Epithelial cell of proximal tubule (primary cell): ENCODE measurements around the gene LARGE1. TPM values are rescaled to one million over a fixed set of nuclear protein-coding genes. Genes with fewer than 3 reads are reported as not detected.
A peak's percentile ranks its signal among the peaks of the same experiment; 100 is the strongest.

Experiments
- DNase-seq: peaks from one replicate; pipeline ENCODE4 v3.0.0-alpha.2; 2011; ENCODE audit warnings: low read depth
- H3K4me3 ChIP-seq: 2 replicates; pipeline ENCODE4 v1.5.1; 2011; ENCODE audit warnings: low read depth, mild to moderate bottlenecking, low read length
- total RNA-seq: library from RNA; depleted of rRNA; stranded (reverse); fragments of >200 nt; gene quantifications from 2 replicates; pipeline ENCODE4 v1.2.3, GENCODE V29; 2015
- TF ChIP-seq, protein P1 (sequence below): conservative IDR thresholded peaks from 2 replicates; pipeline ENCODE4 v1.5.1; 2012; ENCODE audit warnings: low read depth, mild to moderate bottlenecking, low read length

LARGE1 gene
- total RNA-seq, 1 donor from 2014 or later: 18.3 TPM

- no peak overlapping the region for H3K4me3 ChIP-seq
- no peak for DNase-seq
- TF ChIP-seq, protein P1, sequence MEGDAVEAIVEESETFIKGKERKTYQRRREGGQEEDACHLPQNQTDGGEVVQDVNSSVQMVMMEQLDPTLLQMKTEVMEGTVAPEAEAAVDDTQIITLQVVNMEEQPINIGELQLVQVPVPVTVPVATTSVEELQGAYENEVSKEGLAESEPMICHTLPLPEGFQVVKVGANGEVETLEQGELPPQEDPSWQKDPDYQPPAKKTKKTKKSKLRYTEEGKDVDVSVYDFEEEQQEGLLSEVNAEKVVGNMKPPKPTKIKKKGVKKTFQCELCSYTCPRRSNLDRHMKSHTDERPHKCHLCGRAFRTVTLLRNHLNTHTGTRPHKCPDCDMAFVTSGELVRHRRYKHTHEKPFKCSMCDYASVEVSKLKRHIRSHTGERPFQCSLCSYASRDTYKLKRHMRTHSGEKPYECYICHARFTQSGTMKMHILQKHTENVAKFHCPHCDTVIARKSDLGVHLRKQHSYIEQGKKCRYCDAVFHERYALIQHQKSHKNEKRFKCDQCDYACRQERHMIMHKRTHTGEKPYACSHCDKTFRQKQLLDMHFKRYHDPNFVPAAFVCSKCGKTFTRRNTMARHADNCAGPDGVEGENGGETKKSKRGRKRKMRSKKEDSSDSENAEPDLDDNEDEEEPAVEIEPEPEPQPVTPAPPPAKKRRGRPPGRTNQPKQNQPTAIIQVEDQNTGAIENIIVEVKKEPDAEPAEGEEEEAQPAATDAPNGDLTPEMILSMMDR: no peak
Observed at GRCh38 chr22:33869946-33870345, 50.3 kb downstream of the LARGE1 start.

DNA sequence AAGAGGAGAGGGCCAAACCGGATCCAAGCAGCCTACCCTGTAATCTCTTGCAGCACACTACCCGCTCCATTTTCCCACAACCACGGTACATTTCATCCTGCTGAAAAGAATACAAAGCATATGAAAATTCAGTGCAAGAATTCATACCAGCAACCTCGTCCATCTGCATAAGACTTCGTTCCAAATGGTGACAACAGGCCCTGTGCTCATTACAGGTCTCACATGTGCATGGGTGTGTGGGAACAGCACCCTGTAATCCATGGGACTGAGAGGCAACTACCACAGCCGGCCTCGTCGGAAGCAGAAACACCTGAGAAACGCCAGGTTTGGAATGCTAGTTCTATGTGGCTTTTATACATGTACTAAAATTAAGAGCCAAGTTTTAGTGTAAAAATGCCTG is 52.3 kb downstream of the LARGE1 start:
- H3K4me3 ChIP-seq: no peak overlapping the region
- TF ChIP-seq, protein P1: no peak
- DNase-seq: no peak

GRCh38 chr22:33867118-33867866 is 53.0 kb downstream of the LARGE1 start:
- DNase-seq: peak; percentile 23
- no peak overlapping the region for H3K4me3 ChIP-seq
- TF ChIP-seq, protein P1: no peak

DNA sequence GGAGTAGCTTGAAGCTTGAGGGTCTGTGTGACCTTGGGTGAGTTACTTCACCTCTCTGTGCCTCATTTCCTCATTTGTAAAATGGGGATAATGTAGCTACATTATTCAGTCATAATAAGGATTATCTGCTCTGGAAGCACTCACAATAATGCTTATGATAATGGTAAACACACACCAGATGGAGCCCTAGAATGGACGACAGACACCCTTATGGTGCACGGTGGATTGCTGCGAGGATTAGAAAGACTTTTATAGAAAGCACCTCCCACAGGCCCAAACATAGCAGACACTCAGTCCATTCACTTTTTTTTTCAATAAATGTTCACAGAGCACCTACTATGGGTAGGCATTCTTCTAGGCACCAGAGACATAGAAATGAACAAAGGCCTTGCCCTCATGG is 53.8 kb downstream of the LARGE1 start:
- TF ChIP-seq, protein P1: no peak
- DNase-seq: no peak
- H3K4me3 ChIP-seq: no peak overlapping the region

DNA sequence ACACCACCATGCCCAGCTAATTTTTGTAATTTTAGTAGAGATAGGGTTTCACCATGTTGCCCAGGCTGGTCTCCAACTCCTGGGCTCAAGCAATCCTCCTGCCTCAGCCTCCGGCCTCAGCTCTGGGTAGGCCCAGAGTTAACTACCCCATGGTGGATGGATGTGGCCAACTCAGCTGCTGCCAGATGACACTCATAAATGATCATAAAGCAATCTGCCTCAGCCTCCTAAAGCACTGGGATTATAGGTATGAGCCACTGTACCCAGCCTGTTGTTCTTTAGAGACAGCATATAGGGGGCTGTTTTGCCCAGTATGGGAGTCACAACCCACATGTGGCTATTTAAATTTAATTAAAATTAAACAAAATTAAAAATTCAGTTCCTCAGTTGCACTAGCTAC is 54.3 kb downstream of the LARGE1 start:
- TF ChIP-seq, protein P1: no peak
- H3K4me3 ChIP-seq: no peak overlapping the region
- DNase-seq: no peak

DNA sequence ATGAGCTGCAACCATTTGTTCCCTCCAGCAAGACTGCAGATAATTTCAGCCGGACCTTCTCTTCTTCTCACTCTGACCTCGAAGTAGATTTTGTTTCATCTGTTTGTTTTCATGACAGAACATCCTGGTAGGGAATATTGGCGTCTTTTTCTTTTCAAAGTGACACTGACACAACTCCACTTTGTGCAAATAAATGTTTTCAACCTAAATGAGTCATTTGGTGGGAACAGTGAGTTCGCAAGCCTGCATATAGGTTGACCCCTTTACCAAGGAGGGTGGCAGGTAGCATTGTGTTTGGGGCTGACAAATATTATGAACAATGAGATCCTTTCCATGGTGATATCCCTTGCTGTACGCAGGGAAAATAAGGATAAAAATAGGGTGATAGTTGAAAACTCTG is 55.0 kb downstream of the LARGE1 start:
- TF ChIP-seq, protein P1: no peak

DNA sequence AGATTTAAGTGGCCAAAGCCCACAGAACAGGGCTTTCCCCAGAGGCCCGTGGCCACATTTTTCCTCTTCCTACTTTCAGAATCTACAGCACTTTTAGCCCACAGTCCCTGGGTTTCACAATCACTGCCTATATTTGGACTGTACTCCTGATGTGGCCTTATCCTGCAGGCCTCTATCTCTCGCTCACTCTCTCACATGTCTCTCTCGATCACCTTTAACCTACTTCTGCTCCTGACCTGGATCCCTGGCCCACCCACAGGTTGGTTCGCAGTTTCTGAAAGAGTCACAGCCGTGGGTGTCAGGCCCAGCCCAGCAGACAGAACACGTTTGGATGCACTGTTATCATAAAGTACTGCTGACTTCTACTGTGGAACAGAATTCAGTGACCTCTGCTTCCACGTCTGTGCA is 55.5 kb downstream of the LARGE1 start:
- no peak for DNase-seq
- TF ChIP-seq, protein P1: no peak
- no peak overlapping the region for H3K4me3 ChIP-seq

More for the DNA sequence above, 55.0 kb downstream of the LARGE1 start:
- no peak for DNase-seq
- no peak overlapping the region for H3K4me3 ChIP-seq
